Trophoblast cell (in vitro differentiated cells and primary cell): ENCODE data around the gene ZNF618.
"Not testable (repeated sequence)": the region's sequence is repeated elsewhere in the genome, so short reads cannot be mapped to it uniquely, and the experiment has no call there.

ENCODE experiments used
- DNase-seq, 2 donors: peaks; one replicate each; pipeline ENCODE4 v3.0.0-alpha.2; 2016
- H2AFZ ChIP-seq: 2 replicates; pipeline ENCODE4 v1.6.1; 2013; ENCODE audit warnings: low read length, moderate library complexity, mild to moderate bottlenecking; ENCODE audit not compliant: insufficient read depth, poor library complexity
- H2AK5ac ChIP-seq: 2 replicates; pipeline ENCODE4 v1.6.1; 2013; ENCODE audit warnings: mild to moderate bottlenecking, low read length
- H2BK120ac ChIP-seq: 2 replicates; pipeline ENCODE4 v1.6.1; 2013; ENCODE audit warnings: low read length, mild to moderate bottlenecking, moderate library complexity; ENCODE audit not compliant: insufficient read depth, poor library complexity
- H2BK12ac ChIP-seq: 2 replicates; pipeline ENCODE4 v1.6.1; 2013; ENCODE audit warnings: mild to moderate bottlenecking, low read length, moderate library complexity
- H2BK5ac ChIP-seq: 2 replicates; pipeline ENCODE4 v1.6.1; 2013; ENCODE audit warnings: low read length, low read depth, moderate library complexity, mild to moderate bottlenecking; ENCODE audit not compliant: poor library complexity
- H3K14ac ChIP-seq: 2 replicates; pipeline ENCODE4 v1.6.1; 2013; ENCODE audit warnings: mild to moderate bottlenecking, low read length
- H3K18ac ChIP-seq: 2 replicates; pipeline ENCODE4 v1.6.1; 2013; ENCODE audit warnings: mild to moderate bottlenecking, low read length
- H3K23ac ChIP-seq: 2 replicates; pipeline ENCODE4 v1.6.1; 2013; ENCODE audit warnings: low read length
- H3K27ac ChIP-seq: 2 replicates; pipeline ENCODE4 v1.5.1; 2013; ENCODE audit warnings: low read depth, mild to moderate bottlenecking, inconsistent platforms, low read length, moderate library complexity
- H3K27me3 ChIP-seq: 2 replicates; pipeline ENCODE4 v1.6.1; 2013; ENCODE audit warnings: inconsistent platforms, mild to moderate bottlenecking, low read length, moderate library complexity; ENCODE audit not compliant: insufficient read depth
- H3K36me3 ChIP-seq, 2 experiments: 1 replicate in 1 of 2; 2 replicates in 1 of 2; pipeline ENCODE4 v1.6.1; 2013; ENCODE audit warnings: low read length in 2 of 2, mild to moderate bottlenecking in 2 of 2, moderate library complexity in 1 of 2; ENCODE audit not compliant: insufficient read depth in 2 of 2, control insufficient read depth in 1 of 2
- H3K4ac ChIP-seq: 2 replicates; pipeline ENCODE4 v1.6.1; 2013; ENCODE audit warnings: low read depth, mild to moderate bottlenecking, low read length, moderate library complexity
- H3K4me1 ChIP-seq, 2 experiments: 1 replicate in 1 of 2; 2 replicates in 1 of 2; pipeline ENCODE4 v1.6.1; 2013; ENCODE audit warnings: low read length in 2 of 2, mild to moderate bottlenecking in 2 of 2, moderate library complexity in 1 of 2; ENCODE audit not compliant: insufficient read depth in 2 of 2, control insufficient read depth in 1 of 2
- H3K4me2 ChIP-seq: 2 replicates; pipeline ENCODE4 v1.6.1; 2013; ENCODE audit warnings: inconsistent platforms, mild to moderate bottlenecking, low read length, moderate library complexity
- H3K4me3 ChIP-seq: 2 replicates; pipeline ENCODE4 v1.5.1; 2013; ENCODE audit warnings: mild to moderate bottlenecking, low read depth, low read length, inconsistent platforms
- H3K79me1 ChIP-seq: one replicate; pipeline ENCODE4 v1.6.1; 2013; ENCODE audit warnings: low read length
- H3K79me2 ChIP-seq: 2 replicates; pipeline ENCODE4 v1.6.1; 2013; ENCODE audit warnings: low read length, mild to moderate bottlenecking; ENCODE audit not compliant: control insufficient read depth, insufficient read depth, poor library complexity
- H3K9ac ChIP-seq: 2 replicates; pipeline ENCODE4 v1.6.1; 2013; ENCODE audit warnings: mild to moderate bottlenecking, low read length
- H3K9me3 ChIP-seq: 2 replicates; pipeline ENCODE4 v1.6.1; 2013; ENCODE audit warnings: low read depth, mild to moderate bottlenecking, control low read depth, inconsistent platforms, low read length; ENCODE audit not compliant: insufficient read depth
- H4K12ac ChIP-seq: 2 replicates; pipeline ENCODE4 v1.6.1; 2013; ENCODE audit warnings: low read depth, mild to moderate bottlenecking, low read length, moderate library complexity
- H4K8ac ChIP-seq: 2 replicates; pipeline ENCODE4 v1.6.1; 2013; ENCODE audit warnings: low read depth, mild to moderate bottlenecking, low read length, moderate library complexity
- H4K91ac ChIP-seq: one replicate; pipeline ENCODE4 v1.6.1; 2013; ENCODE audit warnings: low read depth, mild to moderate bottlenecking, low read length, moderate library complexity
- WGBS: extraction: QIAGEN DNeasy Blood & Tissue Kit; methylation state at CpG from one replicate; pipeline ENCODE4 v1.1.7; 2013; ENCODE audit warnings: missing lambda C conversion rate; ENCODE audit not compliant: insufficient read length, insufficient coverage; ENCODE audit errors: extremely low coverage; 5-methylcytosine and 5-hydroxymethylcytosine counted together

Gene ZNF618

GRCh38 chr9:114081441-114082016, 205.4 kb downstream of the ZNF618 start:
- H3K79me1 ChIP-seq: no peaks in the 10 kb centered on the region
- no peaks in the 10 kb centered on the region for H3K27me3 ChIP-seq
- H4K12ac ChIP-seq: no peak overlapping the region
- no peak for DNase-seq
- H3K4me3 ChIP-seq: no peak overlapping the region
- H3K14ac ChIP-seq: no peak overlapping the region
- no peak overlapping the region for H3K4me2 ChIP-seq
- no peak overlapping the region for H2AK5ac ChIP-seq
- no peak overlapping the region for H3K18ac ChIP-seq
- peaks cover 2% of the 10 kb centered on the region for H3K9me3 ChIP-seq
- H4K8ac ChIP-seq: no peak overlapping the region
- no peak overlapping the region for H3K23ac ChIP-seq
- no peak overlapping the region for H3K9ac ChIP-seq
- H2BK12ac ChIP-seq: no peak overlapping the region
- no peaks in the 10 kb centered on the region for H3K4me1 ChIP-seq
- H3K27ac ChIP-seq: no peak overlapping the region
- no peaks in the 10 kb centered on the region for H3K79me2 ChIP-seq
- H3K4ac ChIP-seq: no peak overlapping the region
- no CpG with 5 or more reads among the region's 6 CpGs for WGBS
- H2BK120ac ChIP-seq: no peak overlapping the region
- H4K91ac ChIP-seq: no peak overlapping the region
- no peaks in the 10 kb centered on the region for H3K36me3 ChIP-seq
- no peak overlapping the region for H2AFZ ChIP-seq
- H2BK5ac ChIP-seq: no peak overlapping the region

GRCh38 chr9:114082017-114082762, 206.1 kb downstream of the ZNF618 start:
- Histone ChIP-seq H2AFZ (no peak overlapping the region), H3K36me3 (no peaks in the 10 kb centered on the region), H3K79me1 (no peaks in the 10 kb centered on the region), H3K18ac (no peak overlapping the region), H3K9ac (no peak overlapping the region), H3K4me2 (no peak overlapping the region), H4K8ac (no peak overlapping the region), H3K4me3 (no peak overlapping the region), H2BK5ac (no peak overlapping the region), H2AK5ac (no peak overlapping the region), H4K12ac (no peak overlapping the region), H3K4ac (no peak overlapping the region), H4K91ac (no peak overlapping the region), H3K4me1 (no peaks in the 10 kb centered on the region), H3K27ac (no peak overlapping the region), H2BK12ac (no peak overlapping the region), H3K23ac (no peak overlapping the region), H3K9me3 (peaks cover 1% of the 10 kb centered on the region), H3K14ac (no peak overlapping the region), H3K79me2 (no peaks in the 10 kb centered on the region), H3K27me3 (no peaks in the 10 kb centered on the region), H2BK120ac (no peak overlapping the region)
- no CpG with 5 or more reads among the region's 10 CpGs for WGBS
- peak; percentile 89 to 99 for DNase-seq

DNA sequence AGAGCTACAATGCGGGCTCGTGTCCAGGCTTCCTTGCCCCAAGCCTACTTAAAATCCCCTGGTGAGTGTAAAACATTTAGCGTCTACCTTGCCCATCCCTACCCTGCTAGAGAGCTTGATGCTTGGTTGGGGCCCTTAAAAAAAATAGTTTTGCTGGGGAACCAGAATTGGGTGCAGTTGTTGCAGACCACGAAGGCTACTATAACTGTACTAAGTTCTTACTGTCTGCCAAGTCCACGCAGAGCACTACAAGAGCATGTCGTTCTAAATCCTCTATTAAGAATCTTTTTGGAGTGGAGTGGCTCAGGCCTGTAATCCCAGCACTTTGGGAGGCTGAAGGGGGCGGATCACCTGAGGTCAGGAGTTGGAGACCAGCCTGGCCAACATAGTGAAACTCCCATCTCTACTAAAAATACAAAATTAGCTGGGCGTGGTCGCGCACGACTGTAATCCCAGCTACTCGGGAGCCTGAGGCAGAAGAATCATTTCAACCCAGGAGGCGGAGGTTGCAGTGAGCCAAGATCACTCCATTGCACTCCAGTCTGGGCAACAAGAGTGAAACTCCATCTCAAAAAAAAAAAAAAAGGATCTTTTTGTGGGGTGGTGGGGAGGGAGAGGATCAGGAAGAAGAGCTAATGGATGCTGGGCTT, 206.8 kb downstream of the ZNF618 start:
- not testable (repeated sequence) for H3K23ac ChIP-seq, H2BK5ac ChIP-seq, H3K4ac ChIP-seq, H4K12ac ChIP-seq, H3K27me3 ChIP-seq, H2AFZ ChIP-seq, H3K79me1 ChIP-seq, H2BK120ac ChIP-seq, H3K9me3 ChIP-seq, H3K18ac ChIP-seq, H3K27ac ChIP-seq, DNase-seq, H4K91ac ChIP-seq, H3K14ac ChIP-seq, H3K4me3 ChIP-seq, H3K36me3 ChIP-seq, H2BK12ac ChIP-seq, H3K79me2 ChIP-seq, H3K4me1 ChIP-seq, H4K8ac ChIP-seq, H2AK5ac ChIP-seq, H3K4me2 ChIP-seq, H3K9ac ChIP-seq
- WGBS: no CpG with 5 or more reads among the region's 13 CpGs

- no peak overlapping the region for H4K8ac ChIP-seq
- no peaks in the 10 kb centered on the region for H3K27me3 ChIP-seq
- no peak overlapping the region for H3K27ac ChIP-seq
- H2BK120ac ChIP-seq: no peak overlapping the region
- no peak overlapping the region for H2BK12ac ChIP-seq
- no peak overlapping the region for H3K18ac ChIP-seq
- no peaks in the 10 kb centered on the region for H3K79me2 ChIP-seq
- H4K12ac ChIP-seq: no peak overlapping the region
- no peaks in the 10 kb centered on the region for H3K4me1 ChIP-seq
- no peak overlapping the region for H3K23ac ChIP-seq
- H4K91ac ChIP-seq: no peak overlapping the region
- no CpG with 5 or more reads among the region's 6 CpGs for WGBS
- no peak overlapping the region for H3K4me3 ChIP-seq
- H3K4me2 ChIP-seq: no peak overlapping the region
- H3K36me3 ChIP-seq: no peaks in the 10 kb centered on the region
- no peak overlapping the region for H2AK5ac ChIP-seq
- H3K4ac ChIP-seq: no peak overlapping the region
- H2BK5ac ChIP-seq: no peak overlapping the region
- no peak for DNase-seq
- no peak overlapping the region for H3K9ac ChIP-seq
- no peak overlapping the region for H2AFZ ChIP-seq
- no peaks in the 10 kb centered on the region for H3K9me3 ChIP-seq
- H3K79me1 ChIP-seq: no peaks in the 10 kb centered on the region
- no peak overlapping the region for H3K14ac ChIP-seq
Observed at GRCh38 chr9:114083666-114084065, 207.6 kb downstream of the ZNF618 start.
